Raji (cell line): ENCODE measurements around the gene TRMT112.

Source experiments
- POLR2A ChIP-seq: IDR thresholded peaks from 2 replicates; pipeline ENCODE4 v1.6.1; 2011; ENCODE audit warnings: low read depth, low read length, control low read depth; ENCODE audit not compliant: insufficient read depth

TRMT112 gene

DNA sequence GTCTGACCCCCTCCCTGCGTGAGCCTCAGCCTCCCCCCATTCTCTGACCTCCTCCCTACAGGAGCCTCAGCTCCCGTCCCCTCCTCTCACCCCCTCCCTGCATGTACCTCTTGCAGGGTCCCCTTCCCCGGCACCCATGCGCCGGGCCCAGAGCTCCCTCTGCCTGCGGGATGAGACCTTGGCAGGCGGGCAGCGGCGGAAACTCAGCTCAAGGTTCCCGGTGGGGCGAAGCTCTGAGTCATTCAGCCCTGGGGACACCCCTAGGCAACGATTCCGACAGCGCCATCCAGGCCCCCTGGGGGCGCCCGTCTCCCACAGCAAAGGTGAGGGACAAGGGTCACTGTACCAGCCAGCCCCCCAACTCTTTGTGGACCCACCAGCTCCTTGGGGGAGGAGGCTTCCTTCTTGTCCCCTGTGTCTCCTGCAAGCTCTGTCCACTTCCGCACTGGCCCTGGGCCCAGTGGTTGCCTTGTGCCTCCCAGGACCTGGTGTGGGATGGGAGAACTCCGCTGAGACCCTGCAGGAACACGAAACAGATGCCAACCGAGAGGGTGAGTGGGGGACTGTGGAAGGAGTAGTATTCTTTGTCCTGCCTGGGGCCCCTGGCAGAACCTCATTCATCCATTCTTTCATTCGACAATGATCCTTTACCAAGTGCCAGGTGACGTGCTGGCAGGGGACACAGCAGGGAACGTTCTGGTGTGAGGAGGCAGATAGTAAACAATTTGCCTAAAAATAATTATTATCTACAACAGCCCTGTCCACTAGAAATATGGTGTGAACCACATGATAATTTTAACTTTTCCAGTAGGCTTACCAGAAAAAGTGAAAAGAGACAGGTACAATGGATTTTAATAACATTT lies 38.0 kb upstream of the TRMT112 start:
- no peak for TF ChIP-seq POLR2A

DNA sequence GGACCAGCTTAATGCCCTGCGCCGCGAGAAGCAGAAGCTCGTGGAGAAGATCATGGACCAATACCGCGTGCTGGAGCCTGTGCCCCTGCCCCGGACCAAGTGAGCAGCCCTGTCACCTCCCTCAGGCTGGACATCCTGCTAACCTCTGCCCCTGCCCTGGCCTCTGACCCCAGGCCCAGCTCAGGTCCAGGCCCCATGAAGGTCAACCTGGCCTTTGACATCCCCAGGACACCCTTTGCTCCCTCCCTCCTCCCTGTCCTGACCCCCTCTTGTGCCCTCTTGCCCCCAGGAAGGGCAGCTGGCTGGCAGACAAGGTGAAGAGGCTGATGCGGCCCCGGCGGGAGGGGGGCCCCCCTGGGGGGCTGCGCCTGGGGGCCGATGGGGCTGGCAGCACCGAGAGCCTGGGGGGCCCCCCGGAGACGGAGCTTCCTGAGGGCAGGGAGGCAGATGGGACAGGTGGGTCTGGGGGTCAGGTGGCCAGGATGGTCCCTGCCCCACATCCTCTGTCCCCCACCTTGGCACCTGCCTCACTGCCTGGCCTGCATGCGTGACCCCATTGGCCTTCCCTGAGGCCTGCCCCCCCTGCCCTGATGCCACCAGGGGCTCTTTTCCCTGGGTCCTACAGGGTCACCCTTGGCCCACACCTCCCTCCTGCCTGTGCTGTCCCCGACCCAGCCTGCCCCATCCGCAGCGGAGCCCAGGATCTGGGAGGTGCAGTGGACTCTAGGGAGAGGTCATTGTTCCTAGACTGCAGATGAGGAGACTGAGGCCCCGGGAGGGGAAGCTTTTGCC lies 36.6 kb upstream of the TRMT112 start:
- TF ChIP-seq POLR2A = no peak

DNA sequence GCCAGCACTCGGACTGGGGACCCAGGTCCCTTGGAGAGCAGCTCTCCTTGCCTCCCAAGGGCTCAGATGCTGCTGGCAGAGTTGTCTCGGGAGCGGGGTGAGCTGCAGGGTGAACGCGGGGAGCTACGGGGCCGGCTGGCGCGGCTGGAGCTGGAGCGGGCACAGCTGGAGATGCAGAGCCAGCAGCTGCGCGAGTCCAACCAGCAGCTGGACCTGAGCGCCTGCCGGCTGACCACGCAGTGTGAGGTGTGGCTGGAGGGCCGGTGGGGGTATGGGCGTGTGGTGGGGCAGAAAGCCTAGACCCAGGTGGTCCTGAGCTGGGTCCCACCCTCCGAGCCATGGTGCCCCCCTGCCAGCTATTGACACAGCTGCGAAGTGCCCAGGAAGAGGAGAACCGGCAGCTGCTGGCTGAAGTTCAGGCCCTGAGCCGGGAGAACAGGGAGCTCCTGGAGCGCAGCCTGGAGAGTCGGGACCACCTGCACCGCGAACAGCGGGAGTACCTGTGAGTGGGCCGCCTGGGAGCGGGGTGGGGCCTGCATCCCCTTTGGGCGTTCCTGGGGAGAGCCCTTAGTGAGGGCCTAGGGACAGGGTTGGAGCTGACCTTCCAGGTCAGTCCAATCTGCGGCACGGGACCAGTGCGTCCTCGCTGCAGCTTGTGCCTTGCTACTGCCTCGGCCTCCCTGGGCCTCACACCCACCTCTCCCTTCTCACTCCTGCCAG lies 35.8 kb upstream of the TRMT112 start:
- no peak for TF ChIP-seq POLR2A

DNA sequence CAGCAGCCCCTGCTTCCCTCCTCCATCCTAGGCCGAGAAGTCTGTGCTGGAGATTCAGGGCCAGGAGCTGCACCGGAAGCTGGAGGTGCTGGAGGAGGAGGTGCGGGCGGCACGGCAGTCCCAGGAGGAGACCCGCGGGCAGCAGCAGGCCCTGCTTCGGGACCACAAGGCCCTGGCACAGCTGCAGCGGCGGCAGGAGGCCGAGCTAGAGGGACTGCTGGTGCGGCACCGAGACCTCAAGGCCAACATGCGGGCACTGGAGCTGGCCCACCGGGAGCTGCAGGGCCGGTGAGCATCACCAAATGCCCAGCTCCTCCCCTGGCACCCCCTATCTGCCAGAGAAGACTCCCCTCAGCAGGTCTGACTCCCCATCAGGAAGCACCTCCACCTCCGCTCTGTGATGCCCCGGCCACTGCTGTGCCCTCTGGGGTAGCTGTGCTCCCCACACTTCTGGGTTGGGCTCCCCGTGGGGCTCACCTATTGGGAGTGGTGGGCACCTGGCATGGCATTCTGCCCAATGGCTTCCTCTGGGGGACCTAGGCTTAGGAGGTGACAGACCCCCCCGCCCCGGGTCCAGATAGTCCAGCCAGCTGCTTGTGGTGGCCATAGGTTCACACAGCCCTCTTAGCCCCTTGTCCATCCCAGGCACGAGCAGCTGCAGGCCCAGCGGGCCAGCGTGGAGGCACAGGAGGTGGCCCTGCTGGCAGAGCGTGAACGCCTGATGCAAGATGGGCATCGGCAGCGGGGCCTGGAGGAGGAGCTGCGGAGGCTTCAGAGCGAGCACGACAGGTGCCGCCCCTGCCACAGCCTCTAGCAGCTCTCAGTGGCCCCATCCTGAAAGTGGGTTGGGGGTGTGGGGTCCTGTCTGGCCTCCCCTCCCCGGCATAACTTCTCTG lies 35.0 kb upstream of the TRMT112 start:
- no peak for TF ChIP-seq POLR2A

DNA sequence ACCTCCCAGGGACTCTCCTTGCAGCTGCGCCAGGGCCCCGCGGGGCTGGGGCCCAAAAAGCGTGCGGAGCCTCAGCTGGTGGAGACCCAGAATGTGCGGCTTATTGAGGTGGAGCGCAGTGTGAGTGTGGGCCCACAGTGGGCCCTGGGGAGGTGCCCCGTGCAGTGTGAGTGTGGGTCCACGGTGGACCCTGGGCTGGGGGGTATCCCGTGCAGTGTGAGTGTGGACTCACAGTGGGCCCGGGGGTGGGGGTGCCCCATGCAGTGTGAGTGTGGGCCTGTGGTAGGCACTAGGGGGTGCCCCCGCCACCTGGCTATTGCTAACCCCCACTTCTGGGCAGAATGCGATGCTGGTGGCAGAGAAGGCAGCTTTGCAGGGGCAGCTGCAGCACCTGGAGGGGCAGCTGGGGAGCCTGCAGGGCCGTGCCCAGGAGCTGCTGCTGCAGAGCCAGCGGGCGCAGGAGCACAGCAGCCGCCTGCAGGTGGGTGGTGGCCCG lies 33.8 kb upstream of the TRMT112 start:
- TF ChIP-seq POLR2A = no peak

DNA sequence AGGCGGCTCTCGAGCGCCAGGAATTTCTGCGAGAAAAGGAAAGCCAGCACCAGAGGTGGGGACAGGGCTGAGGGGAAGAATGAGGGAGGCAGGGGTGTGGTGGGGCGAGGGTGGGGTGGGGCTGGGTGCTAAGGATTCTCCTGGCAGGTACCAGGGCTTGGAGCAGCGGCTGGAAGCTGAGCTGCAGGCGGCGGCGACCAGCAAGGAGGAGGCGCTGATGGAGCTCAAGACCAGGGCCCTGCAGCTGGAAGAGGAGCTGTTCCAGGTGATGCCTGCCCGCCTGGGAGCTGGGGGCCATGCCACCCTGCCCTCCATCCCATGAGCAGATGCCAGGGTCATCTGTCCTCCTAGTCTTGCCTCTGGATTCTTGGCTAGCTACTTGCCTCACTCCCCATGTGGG lies 32.0 kb upstream of the TRMT112 start:
- no peak for TF ChIP-seq POLR2A

DNA sequence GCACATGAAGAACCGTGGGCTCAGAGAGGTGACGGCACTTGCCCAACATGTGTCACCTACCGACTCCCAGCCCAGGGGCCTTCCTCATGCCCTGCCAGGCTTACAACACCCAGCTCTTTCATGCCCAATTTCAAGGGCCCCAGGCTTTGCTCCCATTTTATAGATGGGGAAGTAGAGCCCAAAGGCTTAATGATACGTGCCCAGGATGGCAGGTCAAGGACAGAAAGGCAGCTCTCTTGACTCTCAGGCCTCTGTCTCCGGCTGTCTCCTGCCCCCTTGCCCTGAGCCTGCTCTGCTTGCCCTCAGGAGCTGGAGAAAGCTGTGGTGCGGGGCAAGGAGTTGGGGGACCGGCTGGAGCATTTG lies 31.6 kb upstream of the TRMT112 start:
- no peak for TF ChIP-seq POLR2A

DNA sequence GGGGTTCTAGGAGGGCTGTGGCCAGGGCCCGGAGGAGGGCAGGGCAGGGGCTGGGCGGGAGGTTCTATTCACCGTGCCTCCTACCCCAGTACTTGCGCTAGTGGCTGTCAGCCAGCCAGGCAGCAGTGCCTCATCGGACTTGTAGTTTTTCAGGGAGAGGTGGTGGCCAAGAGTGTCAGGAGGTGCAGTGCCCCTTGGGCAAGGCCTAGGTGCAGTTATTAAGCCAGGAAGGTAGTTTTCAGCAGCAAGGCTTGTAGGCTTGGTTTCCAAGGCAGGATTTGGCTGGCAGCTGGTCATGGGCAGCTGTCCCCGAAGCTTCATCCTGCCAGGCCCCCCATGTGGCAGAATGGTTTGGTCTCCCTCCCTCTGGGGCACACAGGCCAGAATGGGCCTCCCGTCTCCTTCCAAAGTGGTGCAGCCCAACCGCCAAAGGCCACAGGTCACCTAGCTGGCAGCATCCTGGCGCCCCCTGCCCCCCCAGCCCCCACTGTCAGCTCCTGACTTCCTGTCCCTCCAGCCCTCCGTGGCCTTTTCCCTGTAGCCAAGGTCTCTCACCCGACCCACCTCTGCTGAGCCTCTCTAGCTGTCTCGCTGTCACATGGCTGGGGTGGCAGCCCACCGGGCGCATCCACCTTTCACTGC lies 31.1 kb upstream of the TRMT112 start:
- TF ChIP-seq POLR2A = no peak

DNA sequence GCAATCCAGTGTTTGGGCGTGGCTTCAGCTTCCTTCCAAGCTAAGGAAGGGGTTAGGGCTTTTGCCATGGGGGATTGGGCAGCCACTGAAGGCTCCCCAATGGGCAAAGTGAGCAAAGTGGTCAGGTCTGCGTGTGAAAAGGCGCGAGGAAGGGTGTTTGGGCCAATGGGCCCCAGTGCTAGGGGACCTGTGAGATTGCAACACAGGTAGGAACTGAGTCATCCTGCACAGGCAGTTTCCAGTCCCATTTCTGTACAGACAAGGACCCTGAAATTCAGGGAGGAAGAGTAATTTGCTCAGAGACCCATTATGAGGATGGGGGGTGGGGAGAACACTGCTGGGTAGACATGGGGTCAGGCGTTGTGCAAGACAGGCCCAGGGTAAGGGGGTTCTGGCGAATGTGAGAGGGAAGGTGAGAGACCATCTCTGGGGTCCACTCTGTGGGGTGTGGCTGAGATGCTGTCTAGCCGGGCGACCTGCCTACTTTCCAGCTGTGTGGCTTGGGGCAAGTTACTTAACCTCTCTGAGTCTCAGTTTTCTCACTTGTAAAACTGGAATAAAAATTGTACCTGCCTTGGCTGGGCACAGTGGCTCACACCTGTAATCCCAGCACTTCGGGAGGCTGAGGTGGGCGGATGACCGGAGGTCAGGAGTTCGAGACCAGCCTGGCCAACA lies 30.0 kb upstream of the TRMT112 start:
- TF ChIP-seq POLR2A = no peak

DNA sequence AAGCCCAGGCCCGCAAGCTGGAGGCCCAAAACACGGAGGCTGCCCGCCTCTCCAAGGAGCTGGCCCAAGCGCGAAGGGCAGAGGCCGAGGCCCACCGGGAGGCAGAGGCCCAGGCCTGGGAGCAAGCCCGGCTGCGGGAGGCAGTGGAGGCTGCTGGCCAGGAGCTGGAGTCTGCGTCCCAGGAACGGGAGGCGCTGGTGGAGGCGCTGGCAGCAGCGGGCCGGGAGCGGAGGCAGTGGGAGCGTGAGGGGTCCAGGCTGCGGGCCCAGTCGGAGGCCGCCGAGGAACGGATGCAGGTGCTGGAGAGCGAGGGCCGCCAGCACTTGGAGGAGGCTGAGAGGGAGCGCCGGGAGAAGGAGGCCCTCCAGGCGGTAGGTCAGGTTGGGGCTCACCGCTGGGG lies 27.4 kb upstream of the TRMT112 start:
- no peak for TF ChIP-seq POLR2A

DNA sequence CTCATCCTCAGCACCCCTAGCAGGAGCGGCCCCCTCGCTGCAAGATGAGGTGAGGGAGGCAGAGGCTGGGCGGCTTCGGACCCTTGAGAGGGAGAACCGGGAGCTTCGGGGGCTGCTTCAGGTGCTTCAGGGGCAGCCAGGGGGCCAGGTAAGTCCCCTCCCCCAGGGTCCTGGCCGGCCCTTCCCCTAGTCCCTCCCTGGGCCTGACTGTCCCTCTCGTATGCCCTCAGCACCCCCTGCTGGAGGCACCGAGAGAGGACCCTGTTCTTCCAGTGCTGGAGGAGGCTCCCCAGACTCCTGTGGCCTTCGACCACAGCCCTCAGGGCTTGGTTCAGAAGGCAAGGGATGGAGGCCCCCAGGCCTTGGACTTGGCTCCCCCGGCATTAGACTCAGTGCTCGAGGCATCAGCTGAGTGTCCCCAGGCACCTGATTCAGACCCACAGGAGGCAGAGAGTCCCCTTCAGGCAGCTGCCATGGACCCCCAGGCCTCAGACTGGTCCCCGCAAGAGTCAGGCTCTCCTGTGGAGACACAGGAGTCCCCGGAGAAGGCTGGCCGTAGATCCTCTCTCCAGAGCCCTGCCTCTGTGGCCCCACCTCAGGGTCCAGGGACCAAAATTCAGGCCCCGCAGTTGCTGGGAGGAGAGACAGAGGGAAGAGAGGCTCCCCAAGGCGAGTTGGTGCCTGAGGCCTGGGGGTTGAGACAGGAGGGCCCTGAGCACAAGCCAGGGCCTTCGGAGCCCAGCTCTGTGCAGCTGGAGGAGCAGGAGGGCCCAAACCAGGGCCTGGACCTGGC lies 26.6 kb upstream of the TRMT112 start:
- no peak for TF ChIP-seq POLR2A

DNA sequence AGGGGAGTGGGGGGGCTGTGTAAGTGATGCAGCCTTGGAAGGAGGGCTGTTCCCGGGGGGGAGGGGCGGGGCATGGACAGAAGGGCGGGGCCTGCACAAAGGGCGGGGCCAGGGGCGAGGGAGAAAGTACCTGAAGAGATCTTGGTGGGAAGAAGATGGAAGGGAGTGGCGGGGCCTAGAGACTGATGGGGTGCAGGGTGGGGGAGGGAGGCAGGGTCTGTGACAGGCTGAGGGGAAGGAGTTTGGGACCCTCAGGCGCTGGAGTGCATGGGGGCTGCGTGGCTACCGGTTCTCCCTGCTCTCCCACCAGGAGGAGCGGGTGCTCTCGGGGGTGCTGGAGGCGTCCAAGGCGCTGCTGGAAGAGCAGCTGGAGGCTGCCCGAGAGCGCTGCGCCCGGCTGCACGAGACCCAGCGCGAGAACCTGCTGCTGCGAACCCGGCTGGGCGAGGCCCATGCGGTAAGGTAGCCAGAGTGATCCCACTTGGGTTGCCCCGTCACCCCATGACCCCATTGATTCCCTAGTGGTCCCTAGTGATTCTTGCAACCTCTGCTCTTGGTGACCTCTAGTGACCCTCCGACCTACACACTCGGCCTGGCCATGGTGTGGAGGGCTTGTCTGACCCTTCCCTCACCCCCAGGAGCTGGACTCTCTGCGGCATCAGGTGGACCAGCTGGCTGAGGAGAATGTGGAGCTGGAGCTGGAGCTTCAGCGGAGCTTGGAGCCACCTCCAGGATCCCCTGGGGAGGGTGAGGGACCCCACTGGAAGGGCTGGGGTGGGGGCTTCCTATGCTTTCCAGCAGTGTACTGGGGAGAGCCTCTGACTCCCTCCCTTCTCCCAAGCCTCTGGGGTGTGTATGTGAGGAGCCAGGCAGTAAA lies 25.7 kb upstream of the TRMT112 start:
- no peak for TF ChIP-seq POLR2A
